ENCODE data around the gene KMT5B. TPM values are rescaled to one million over a fixed set of nuclear protein-coding genes. Genes with fewer than 3 reads are reported as not detected.
A peak's percentile ranks its signal among the peaks of the same experiment; 100 is the strongest.

The KMT5B gene
- total and polyA plus RNA-seq, 2 of the 13 experiments (the other 11 are each of a cell fraction or from before 2014, with no cell fraction given): 17.6 to 23.7 TPM

- TF ChIP-seq HMGXB4 (CRISPR knock-in tag; IDR thresholded peaks at IDR 0.05; ENCODE audit: borderline replicate concordance in 1 of 2, low read depth in 1 of 2) (peak; percentile 74 to 87), MXD1 (CRISPR knock-in tag; IDR thresholded peaks at IDR 0.05) (no peak), RCOR2 (CRISPR knock-in tag; IDR thresholded peaks at IDR 0.05) (peak; percentile 50; the same call in 1 of the 2 replicates), TBL1XR1 (IDR thresholded peaks at IDR 0.05; ENCODE audit: borderline replicate concordance, low read length, partially characterized antibody) (no peak), SOX5 (CRISPR knock-in tag; IDR thresholded peaks at IDR 0.05; ENCODE audit: borderline replicate concordance) (no peak), ZKSCAN8 (CRISPR knock-in tag; IDR thresholded peaks at IDR 0.05; ENCODE audit: borderline replicate concordance) (0 out of 2 replicates have a peak, but pooled peaks have one; percentile 57), ZNF430 (CRISPR knock-in tag; IDR thresholded peaks at IDR 0.05) (peak; percentile 81; the same call in 1 of the 2 replicates), ZBTB43 (CRISPR knock-in tag; conservative IDR thresholded peaks at IDR 0.05) (peak; percentile 63; the same call in 1 of the 2 replicates), MTF1 (CRISPR knock-in tag; IDR thresholded peaks at IDR 0.05) (no peak), ZNF772 (CRISPR knock-in tag; IDR thresholded peaks at IDR 0.05) (peak; percentile 70; the same call in 1 of the 2 replicates), ZFP36 (IDR thresholded peaks at IDR 0.05; ENCODE audit: borderline replicate concordance, low read depth, low read length, partially characterized antibody) (no peak), XRCC5 (optimal IDR thresholded peaks at IDR 0.05; ENCODE audit: low read length) (no peak), GTF3A (CRISPR knock-in tag; conservative IDR thresholded peaks at IDR 0.05) (no peak), SMC3 (IDR thresholded peaks at IDR 0.05; ENCODE audit: low read length) (peak; percentile 76), DNMT1 (CRISPR knock-in tag; IDR thresholded peaks at IDR 0.05) (peak; percentile 78; the same call in 1 of the 2 replicates), ZC3H4 (CRISPR knock-in tag; IDR thresholded peaks at IDR 0.05; ENCODE audit: borderline replicate concordance) (no peak), ZNF460 (CRISPR knock-in tag; IDR thresholded peaks at IDR 0.05; ENCODE audit: borderline replicate concordance) (no peak), ZBTB2 (CRISPR knock-in tag; IDR thresholded peaks at IDR 0.05; ENCODE audit: low read depth) (0 out of 2 replicates have a peak, but pooled peaks have one; percentile 14), CTCF (CRISPR knock-in tag; IDR thresholded peaks at IDR 0.05) (peak; percentile 92), NFKB2 (CRISPR knock-in tag; IDR thresholded peaks at IDR 0.05; ENCODE audit: borderline replicate concordance) (peak; percentile 73; the same call in 1 of the 2 replicates), THYN1 (CRISPR knock-in tag; IDR thresholded peaks at IDR 0.05; ENCODE audit: borderline replicate concordance, low read depth) (no peak), HIVEP1 (CRISPR knock-in tag; IDR thresholded peaks at IDR 0.05) (0 out of 2 replicates have a peak, but pooled peaks have one; percentile 29)
Measured at GRCh38 chr11:68257477-68258362, 44.6 kb upstream of the KMT5B start (continued).

Measured in HepG2 (cell line).